Keratinocyte (primary cell): ENCODE data around the gene BICRAL. TPM values are rescaled to one million over a fixed set of nuclear protein-coding genes. Genes with fewer than 3 reads are reported as not detected.

Source experiments
- DNase-seq: peaks from one replicate; pipeline ENCODE4 v3.0.0-alpha.2; 2011; ENCODE audit warnings: low read depth, missing footprints, low spot score
- FAIRE-seq: peaks from 2 replicates; lab custom pipeline; 2011; peaks lifted over from hg19 to GRCh38; lab: Jason Lieb, UNC
- H2AFZ ChIP-seq: 2 replicates; pipeline ENCODE4 v1.6.0; 2012; ENCODE audit warnings: low read length, control low read depth, inconsistent platforms; ENCODE audit not compliant: control insufficient read depth
- H3K27ac ChIP-seq: 2 replicates; pipeline ENCODE4 v1.5.1; 2011; ENCODE audit warnings: low read length; ENCODE audit not compliant: control insufficient read depth, insufficient read depth
- H3K27me3 ChIP-seq: 3 replicates; pipeline ENCODE4 v1.6.0; 2011; ENCODE audit warnings: low read length; ENCODE audit not compliant: control insufficient read depth, insufficient read depth; ENCODE audit errors: extremely low read depth
- H3K36me3 ChIP-seq, 2 experiments: 2 replicates in 1 of 2; 3 replicates in 1 of 2; pipeline ENCODE4 v1.5.1; 2011; ENCODE audit warnings: low read length in 2 of 2, mild to moderate bottlenecking in 1 of 2; ENCODE audit not compliant: control insufficient read depth in 2 of 2, insufficient read depth in 2 of 2; ENCODE audit errors: extremely low read depth in 1 of 2
- H3K4me1 ChIP-seq: 3 replicates; pipeline ENCODE4 v1.5.1; 2011; ENCODE audit warnings: low read length; ENCODE audit not compliant: control insufficient read depth, insufficient read depth; ENCODE audit errors: extremely low read depth
- H3K4me2 ChIP-seq: 3 replicates; pipeline ENCODE4 v1.6.0; 2011; ENCODE audit warnings: low read depth, low read length; ENCODE audit not compliant: control insufficient read depth, insufficient read depth; ENCODE audit errors: extremely low read depth
- H3K4me3 ChIP-seq, 3 experiments: fragments of 200-600 bp in 1 of 3; sonication (generic) in 1 of 3; 2 replicates in 2 of 3; 3 replicates in 1 of 3; pipeline ENCODE4 v1.5.1; 2011 to 2016; ENCODE audit warnings: low read length in 3 of 3, mild to moderate bottlenecking in 3 of 3, control low read depth in 2 of 3, inconsistent platforms in 1 of 3, low read depth in 1 of 3, mixed read lengths in 1 of 3, mixed run types in 1 of 3, moderate library complexity in 1 of 3; ENCODE audit not compliant: control insufficient read depth in 2 of 3, insufficient read depth in 2 of 3; ENCODE audit errors: extremely low read depth in 1 of 3
- H3K79me2 ChIP-seq: 2 replicates; pipeline ENCODE4 v1.6.0; 2012; ENCODE audit warnings: low read length; ENCODE audit not compliant: control insufficient read depth, insufficient read depth
- H3K9ac ChIP-seq: 3 replicates; pipeline ENCODE4 v1.6.0; 2011; ENCODE audit warnings: low read length; ENCODE audit not compliant: control insufficient read depth, insufficient read depth; ENCODE audit errors: extremely low read depth
- H3K9me1 ChIP-seq: 3 replicates; pipeline ENCODE4 v1.6.0; 2011; ENCODE audit warnings: low read length; ENCODE audit not compliant: control insufficient read depth, insufficient read depth; ENCODE audit errors: extremely low read depth
- H3K9me3 ChIP-seq: 2 replicates; pipeline ENCODE4 v1.5.1; 2012; ENCODE audit warnings: low read depth, low read length; ENCODE audit not compliant: control insufficient read depth
- H4K20me1 ChIP-seq: 3 replicates; pipeline ENCODE4 v1.6.0; 2011; ENCODE audit warnings: low read length; ENCODE audit not compliant: control insufficient read depth, insufficient read depth; ENCODE audit errors: extremely low read depth
- EZH2 ChIP-seq: IDR thresholded peaks from one replicate; pipeline ENCODE4 v1.6.1; 2012; ENCODE audit warnings: inconsistent platforms, mild to moderate bottlenecking, low read length, moderate library complexity
- dilution Hi-C: fragments of 300-500 bp; cut with MboI; formaldehyde crosslinking; loops from one replicate; pipeline ENCODE4 v1.7.0; 2020; ENCODE audit warnings: low sequenced_read_pairs; ENCODE audit not compliant: extremely low pct_ligation_motif_present
- polyA plus RNA-seq, 5 experiments: library from polyadenylated mRNA; depleted of rRNA in 3 of 5; stranded (reverse) in 3 of 5; stranded (forward) in 1 of 5; unstranded in 1 of 5; fragments of >200 nt; gene quantifications; 1 replicate in 1 of 5; 2 replicates in 3 of 5; 3 replicates in 1 of 5; pipeline versions ENCODE4 v1.2.1 to v1.2.3, GENCODE V29; 2011 to 2012; ENCODE audit warnings: missing spikeins in 2 of 5, low read depth in 1 of 5, low replicate concordance in 1 of 5
- TF ChIP-seq, protein P1 (sequence below), 3 experiments: IDR thresholded peaks in 1 of 3; conservative IDR thresholded peaks in 1 of 3; optimal IDR thresholded peaks in 1 of 3; 2 replicates in 2 of 3; 3 replicates in 1 of 3; pipeline versions ENCODE3 to v1.5.1; 2011; ENCODE audit warnings: low read length in 3 of 3, mild to moderate bottlenecking in 3 of 3, moderate library complexity in 2 of 3, control low read depth in 1 of 3, inconsistent platforms in 1 of 3; ENCODE audit not compliant: insufficient read depth in 2 of 3; ENCODE audit errors: extremely low read depth in 1 of 3

Gene BICRAL
- polyA plus RNA-seq, 1 donor (not counting 4 experiments of a cell fraction or from before 2014, with no cell fraction given) = 5.0 TPM

DNA sequence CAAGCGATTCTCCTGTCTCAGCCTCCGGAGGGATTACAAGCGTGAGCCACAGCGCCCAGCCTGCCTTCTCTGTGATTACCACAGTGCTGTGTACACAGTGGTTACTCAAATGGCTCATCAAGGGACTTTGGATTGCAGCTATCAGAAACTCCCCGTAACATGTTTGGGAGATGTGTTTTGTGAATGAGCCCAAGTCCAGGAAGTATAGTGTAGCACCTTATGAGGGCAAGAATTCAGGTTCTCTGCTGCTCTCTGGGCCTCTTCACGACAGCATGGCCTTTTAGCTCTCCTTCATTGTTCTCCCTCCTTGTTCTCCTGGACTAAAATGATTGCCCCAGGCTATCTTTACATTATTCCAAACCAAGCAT, 63.5 kb downstream of the BICRAL start:
- no peak for TF ChIP-seq EZH2
- TF ChIP-seq, protein P1, sequence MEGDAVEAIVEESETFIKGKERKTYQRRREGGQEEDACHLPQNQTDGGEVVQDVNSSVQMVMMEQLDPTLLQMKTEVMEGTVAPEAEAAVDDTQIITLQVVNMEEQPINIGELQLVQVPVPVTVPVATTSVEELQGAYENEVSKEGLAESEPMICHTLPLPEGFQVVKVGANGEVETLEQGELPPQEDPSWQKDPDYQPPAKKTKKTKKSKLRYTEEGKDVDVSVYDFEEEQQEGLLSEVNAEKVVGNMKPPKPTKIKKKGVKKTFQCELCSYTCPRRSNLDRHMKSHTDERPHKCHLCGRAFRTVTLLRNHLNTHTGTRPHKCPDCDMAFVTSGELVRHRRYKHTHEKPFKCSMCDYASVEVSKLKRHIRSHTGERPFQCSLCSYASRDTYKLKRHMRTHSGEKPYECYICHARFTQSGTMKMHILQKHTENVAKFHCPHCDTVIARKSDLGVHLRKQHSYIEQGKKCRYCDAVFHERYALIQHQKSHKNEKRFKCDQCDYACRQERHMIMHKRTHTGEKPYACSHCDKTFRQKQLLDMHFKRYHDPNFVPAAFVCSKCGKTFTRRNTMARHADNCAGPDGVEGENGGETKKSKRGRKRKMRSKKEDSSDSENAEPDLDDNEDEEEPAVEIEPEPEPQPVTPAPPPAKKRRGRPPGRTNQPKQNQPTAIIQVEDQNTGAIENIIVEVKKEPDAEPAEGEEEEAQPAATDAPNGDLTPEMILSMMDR (optimal IDR thresholded peaks at IDR 0.05 in 1 of 3, IDR thresholded peaks at IDR 0.05 in 1 of 3, conservative IDR thresholded peaks at IDR 0.05 in 1 of 3; ENCODE audit: extremely low read depth in 1 of 3, insufficient read depth in 2 of 3, low read length in 3 of 3) = no peak
- Histone ChIP-seq H3K36me3 (peaks cover 0 to 2% of the 10 kb centered on the region in 2 experiments), H3K27ac (no peak overlapping the region), H3K27me3 (no peaks in the 10 kb centered on the region), H2AFZ (no peak overlapping the region), H3K79me2 (no peaks in the 10 kb centered on the region), H3K9me1 (no peaks in the 10 kb centered on the region), H3K9me3 (no peaks in the 10 kb centered on the region), H3K4me2 (no peak overlapping the region), H4K20me1 (no peaks in the 10 kb centered on the region), H3K4me3 (no peak overlapping the region), H3K4me1 (no peaks in the 10 kb centered on the region), H3K9ac (no peak overlapping the region)
- DNase-seq (no peak), FAIRE-seq (no peak)
- dilution Hi-C loops = no loop called here

- FAIRE-seq = no peak
- no peaks in the 10 kb centered on the region for H3K9me3 ChIP-seq
- no peaks in the 10 kb centered on the region for H3K4me1 ChIP-seq
- no peaks in the 10 kb centered on the region for H3K9me1 ChIP-seq
- no peak overlapping the region for H3K9ac ChIP-seq
- H4K20me1 ChIP-seq = no peaks in the 10 kb centered on the region
- no peak for TF ChIP-seq EZH2
- TF ChIP-seq, protein P1 (optimal IDR thresholded peaks at IDR 0.05 in 1 of 3, IDR thresholded peaks at IDR 0.05 in 1 of 3, conservative IDR thresholded peaks at IDR 0.05 in 1 of 3; ENCODE audit: extremely low read depth in 1 of 3, insufficient read depth in 2 of 3, low read length in 3 of 3) = no peak
- no peak for DNase-seq
- H3K36me3 ChIP-seq = peaks cover 0 to 2% of the 10 kb centered on the region in 2 experiments
- H3K27ac ChIP-seq = no peak overlapping the region
- H3K4me3 ChIP-seq = no peak overlapping the region
- H3K4me2 ChIP-seq = no peak overlapping the region
- no peak overlapping the region for H2AFZ ChIP-seq
- dilution Hi-C loops = no loop called here
- no peaks in the 10 kb centered on the region for H3K79me2 ChIP-seq
- H3K27me3 ChIP-seq = no peaks in the 10 kb centered on the region
Measured at GRCh38 chr6:42846505-42846904, 64.7 kb downstream of the BICRAL start.
